Endothelial cell of umbilical vein (primary cell): Measurements from ENCODE around the gene LYPLAL1.

Experiments used
- EZH2 ChIP-seq: IDR thresholded peaks from 2 replicates; pipeline ENCODE4 v1.6.1; 2012; ENCODE audit warnings: borderline replicate concordance, low read depth, mild to moderate bottlenecking, moderate library complexity, low read length, inconsistent platforms; ENCODE audit not compliant: severe bottlenecking
- FOS ChIP-seq: IDR thresholded peaks from 2 replicates; pipeline ENCODE4 v1.6.1; 2011; ENCODE audit warnings: mild to moderate bottlenecking, low read length, moderate library complexity, borderline replicate concordance; ENCODE audit not compliant: insufficient read depth
- JUN ChIP-seq: IDR thresholded peaks from 2 replicates; pipeline ENCODE4 v1.6.1; 2011; ENCODE audit warnings: borderline replicate concordance, low read depth; ENCODE audit not compliant: insufficient read length, insufficient read depth
- MYC ChIP-seq: IDR thresholded peaks from one replicate; pipeline ENCODE4 v1.6.1; 2011; ENCODE audit warnings: mild to moderate bottlenecking, low read depth, low read length
- POLR2A ChIP-seq: IDR thresholded peaks from 2 replicates; pipeline ENCODE4 v1.6.1; 2012; ENCODE audit warnings: low read depth, mild to moderate bottlenecking, control low read depth, low read length
- POLR2AphosphoS5 ChIP-seq: IDR thresholded peaks from 2 replicates; pipeline ENCODE4 v1.6.1; 2012; ENCODE audit warnings: low read depth, mild to moderate bottlenecking, control low read depth, low read length, moderate library complexity; ENCODE audit not compliant: insufficient read depth
- TF ChIP-seq, protein P1 (sequence below), 2 donors: IDR thresholded peaks; 1 replicate in 1 of 2; 2 replicates in 1 of 2; pipeline ENCODE4 v1.5.1; 2011; ENCODE audit warnings: low read length in 2 of 2, mild to moderate bottlenecking in 2 of 2, moderate library complexity in 2 of 2, control low read depth in 1 of 2, inconsistent platforms in 1 of 2, low read depth in 1 of 2; ENCODE audit not compliant: insufficient read depth in 1 of 2; ENCODE audit errors: extremely low read depth in 1 of 2
- TF ChIP-seq, protein P2 (sequence below): IDR thresholded peaks from 2 replicates; pipeline ENCODE4 v1.6.1; 2011; ENCODE audit not compliant: insufficient read depth, insufficient read length

DNA sequence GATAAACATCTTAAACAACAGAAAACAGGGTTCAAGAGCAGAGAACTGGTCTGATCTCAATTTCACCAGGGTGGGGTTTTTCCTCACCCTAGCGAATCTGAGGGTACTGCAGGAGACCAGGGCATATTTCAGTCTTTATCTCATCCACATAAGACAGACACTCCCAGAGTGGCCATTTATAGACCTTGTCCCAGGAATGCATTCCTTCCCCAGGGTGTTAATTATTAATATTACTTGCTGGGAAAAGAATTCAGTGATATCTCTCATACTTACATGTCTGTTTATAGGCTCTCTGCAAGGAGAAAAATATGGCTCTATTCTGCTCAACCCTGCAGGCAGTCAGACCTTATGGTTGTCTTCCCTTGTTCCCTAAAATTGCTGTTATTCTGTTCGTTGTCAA lies 84.1 kb downstream of the LYPLAL1 start:
- TF ChIP-seq, protein P1, sequence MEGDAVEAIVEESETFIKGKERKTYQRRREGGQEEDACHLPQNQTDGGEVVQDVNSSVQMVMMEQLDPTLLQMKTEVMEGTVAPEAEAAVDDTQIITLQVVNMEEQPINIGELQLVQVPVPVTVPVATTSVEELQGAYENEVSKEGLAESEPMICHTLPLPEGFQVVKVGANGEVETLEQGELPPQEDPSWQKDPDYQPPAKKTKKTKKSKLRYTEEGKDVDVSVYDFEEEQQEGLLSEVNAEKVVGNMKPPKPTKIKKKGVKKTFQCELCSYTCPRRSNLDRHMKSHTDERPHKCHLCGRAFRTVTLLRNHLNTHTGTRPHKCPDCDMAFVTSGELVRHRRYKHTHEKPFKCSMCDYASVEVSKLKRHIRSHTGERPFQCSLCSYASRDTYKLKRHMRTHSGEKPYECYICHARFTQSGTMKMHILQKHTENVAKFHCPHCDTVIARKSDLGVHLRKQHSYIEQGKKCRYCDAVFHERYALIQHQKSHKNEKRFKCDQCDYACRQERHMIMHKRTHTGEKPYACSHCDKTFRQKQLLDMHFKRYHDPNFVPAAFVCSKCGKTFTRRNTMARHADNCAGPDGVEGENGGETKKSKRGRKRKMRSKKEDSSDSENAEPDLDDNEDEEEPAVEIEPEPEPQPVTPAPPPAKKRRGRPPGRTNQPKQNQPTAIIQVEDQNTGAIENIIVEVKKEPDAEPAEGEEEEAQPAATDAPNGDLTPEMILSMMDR (IDR thresholded peaks at IDR 0.05; ENCODE audit: extremely low read depth in 1 of 2, insufficient read depth in 1 of 2, low read depth in 1 of 2, low read length in 2 of 2) = no peak
- TF ChIP-seq POLR2A = no peak
- no peak for TF ChIP-seq FOS
- no peak for TF ChIP-seq MYC
- TF ChIP-seq, protein P2, sequence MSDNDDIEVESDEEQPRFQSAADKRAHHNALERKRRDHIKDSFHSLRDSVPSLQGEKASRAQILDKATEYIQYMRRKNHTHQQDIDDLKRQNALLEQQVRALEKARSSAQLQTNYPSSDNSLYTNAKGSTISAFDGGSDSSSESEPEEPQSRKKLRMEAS = no peak
- no peak for TF ChIP-seq POLR2AphosphoS5
- TF ChIP-seq EZH2 = no peak
- no peak for TF ChIP-seq JUN
